HG03095 (cell line): ENCODE measurements around the gene OSBP2.

Experiments
- ATAC-seq: cut with Tn5 transposase; IDR thresholded peaks from one replicate; pipeline ENCODE4 v1.9.1; 2021; ENCODE audit warnings: moderate library complexity; ENCODE audit not compliant: unreplicated experiment

The OSBP2 gene

DNA sequence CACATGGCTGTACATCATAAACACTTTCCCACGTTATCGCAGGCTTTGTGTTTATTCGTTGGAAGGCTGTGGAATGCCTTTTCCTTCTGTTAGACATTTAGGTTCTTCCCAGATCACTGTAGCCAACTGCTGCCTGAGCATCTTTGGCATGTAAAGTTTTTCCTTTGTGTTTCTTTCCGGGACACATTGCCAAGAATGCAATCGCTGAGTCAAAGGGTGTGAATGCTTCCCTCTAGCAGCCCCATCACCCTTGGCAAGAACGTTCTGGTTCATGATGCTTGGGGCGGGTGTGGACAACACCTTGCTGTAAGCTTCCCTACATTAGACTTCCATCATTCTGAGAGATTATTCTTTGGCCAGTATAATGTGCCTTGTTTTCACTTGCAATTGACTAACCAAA lies 136.2 kb downstream of the OSBP2 start:
- no peak for ATAC-seq

DNA sequence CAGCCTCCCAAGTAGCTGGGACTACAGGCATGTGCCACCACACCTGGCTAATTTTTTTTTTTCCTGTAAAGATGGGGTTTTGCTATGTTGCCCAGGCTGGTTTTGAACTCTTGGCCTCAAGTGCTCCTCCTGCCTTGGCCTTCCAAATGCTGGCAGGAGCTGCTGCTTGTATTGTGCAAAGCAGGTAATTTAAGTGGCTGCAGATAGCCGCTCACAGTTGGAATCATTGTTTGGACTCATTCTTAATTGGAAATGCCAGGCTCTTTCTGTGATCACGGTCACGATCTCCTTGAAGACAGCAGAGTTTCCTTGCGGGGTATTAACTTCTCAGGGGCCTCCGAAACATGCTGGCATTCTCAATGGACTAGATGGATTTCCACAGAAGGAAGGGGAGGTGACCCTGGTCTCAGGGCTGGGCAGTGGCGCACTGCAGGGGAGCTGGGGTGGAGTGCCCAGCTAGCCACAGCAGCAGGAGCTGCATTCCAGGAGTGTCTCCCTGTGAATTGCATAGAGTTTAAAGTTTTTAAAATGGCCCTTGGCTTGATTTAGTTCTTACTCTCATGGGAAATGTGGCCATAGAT lies 137.8 kb downstream of the OSBP2 start:
- ATAC-seq, result no peak

- no peak for ATAC-seq
These were observed 138.6 kb downstream of the OSBP2 start for GRCh38 chr22:30833322-30833721.

DNA sequence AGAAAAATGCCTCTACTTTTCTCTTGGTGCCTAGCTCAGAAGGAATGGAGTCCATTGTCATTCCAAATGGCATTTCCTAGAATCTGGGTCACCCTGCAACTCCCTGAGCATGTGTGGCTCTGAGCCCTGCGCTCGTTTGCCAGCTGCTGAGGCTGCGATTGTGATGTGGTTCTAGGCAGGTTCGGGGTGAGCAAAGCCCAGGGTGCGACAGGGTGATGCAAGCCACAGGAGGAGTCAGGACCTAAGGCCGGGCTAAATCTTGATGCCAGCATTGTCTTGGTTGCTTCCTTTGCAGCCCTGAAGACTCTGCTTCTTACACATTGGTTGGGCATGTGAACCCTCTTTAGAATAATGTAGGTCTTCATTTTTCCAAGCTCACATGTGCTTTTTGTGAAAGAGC lies 142.9 kb downstream of the OSBP2 start:
- ATAC-seq, result no peak

DNA sequence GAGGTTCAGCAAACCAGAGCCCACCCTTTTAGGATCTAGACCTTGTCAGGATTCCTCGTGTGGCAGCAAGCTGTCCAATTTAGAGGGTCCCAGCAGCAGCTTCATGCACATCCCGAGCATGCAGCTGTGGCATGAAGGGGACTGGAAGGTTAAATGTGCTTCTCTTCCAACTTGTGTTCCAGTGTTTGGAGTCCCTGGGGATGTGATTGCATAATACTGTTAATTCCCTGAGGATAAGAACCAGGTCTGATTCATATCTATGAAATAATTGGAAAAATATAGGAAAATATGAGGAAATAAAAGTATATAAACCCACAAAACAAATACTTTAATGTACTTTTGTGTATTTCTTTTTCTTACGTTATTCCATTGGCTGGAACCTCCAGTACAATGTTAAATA lies 143.4 kb downstream of the OSBP2 start:
- ATAC-seq, result no peak

DNA sequence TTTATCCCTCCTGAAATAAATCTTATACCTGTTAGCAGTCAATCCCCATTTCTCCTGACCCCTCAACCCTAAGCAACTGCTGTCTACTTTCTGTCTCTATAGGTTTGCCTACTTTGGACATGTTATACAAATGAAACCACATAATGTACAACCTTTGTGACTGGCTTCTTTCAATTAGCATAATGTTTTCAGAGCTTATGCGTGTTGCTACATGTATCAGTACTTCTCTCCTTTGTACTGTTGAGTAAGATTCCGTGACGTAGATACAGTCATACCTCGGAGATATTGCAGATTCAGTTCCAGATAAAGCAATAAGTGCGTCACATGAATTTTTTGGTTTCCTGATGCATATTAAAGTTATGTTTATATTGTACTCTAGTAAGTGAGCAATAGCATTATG lies 146.6 kb downstream of the OSBP2 start:
- ATAC-seq, result no peak

- no peak for ATAC-seq
These were observed 148.6 kb downstream of the OSBP2 start for GRCh38 chr22:30843245-30843644.

- ATAC-seq, result no peak
These were observed 152.9 kb downstream of the OSBP2 start for GRCh38 chr22:30847583-30847982.

GRCh38 chr22:30855266-30855665 lies 160.6 kb downstream of the OSBP2 start:
- no peak for ATAC-seq

- ATAC-seq, result no peak
These were observed 161.2 kb downstream of the OSBP2 start for GRCh38 chr22:30855677-30856518.

DNA sequence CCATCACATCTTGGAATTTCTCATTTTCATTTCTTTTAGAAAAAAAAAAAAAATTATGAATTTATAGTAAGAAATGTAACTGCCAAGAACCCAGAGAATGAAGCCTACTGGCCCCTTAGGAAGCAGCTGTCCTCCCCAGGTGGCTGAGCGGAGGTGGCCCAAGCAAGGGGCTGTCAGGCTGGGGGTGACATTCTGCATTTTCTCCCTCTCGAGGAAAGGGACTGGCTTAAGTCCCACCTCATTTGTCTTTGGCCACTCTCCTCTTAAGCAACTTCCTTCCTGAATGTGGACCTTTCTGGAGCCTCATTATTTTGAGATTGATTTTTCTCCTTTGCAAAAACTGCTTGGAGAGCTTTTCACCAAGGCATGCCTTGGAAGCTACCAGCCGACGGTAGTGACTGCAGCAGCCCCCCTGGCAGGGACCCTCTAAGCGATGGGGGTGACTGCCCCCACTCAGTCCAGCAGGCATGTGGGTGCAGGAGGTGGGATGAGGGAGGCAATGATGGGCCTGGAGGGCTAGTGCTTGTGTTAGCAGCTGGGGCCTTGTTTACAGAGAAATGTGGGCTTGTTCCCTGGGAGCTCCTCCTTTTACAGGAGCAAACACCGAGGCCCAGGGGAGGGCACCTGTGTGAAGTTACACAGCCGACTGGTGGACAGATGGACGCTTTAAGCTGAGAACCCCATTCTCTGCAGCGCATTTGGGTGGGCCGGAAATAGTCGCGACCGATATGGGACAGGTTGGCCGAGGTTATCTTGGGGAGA lies 162.2 kb downstream of the OSBP2 start:
- ATAC-seq, result no peak

DNA sequence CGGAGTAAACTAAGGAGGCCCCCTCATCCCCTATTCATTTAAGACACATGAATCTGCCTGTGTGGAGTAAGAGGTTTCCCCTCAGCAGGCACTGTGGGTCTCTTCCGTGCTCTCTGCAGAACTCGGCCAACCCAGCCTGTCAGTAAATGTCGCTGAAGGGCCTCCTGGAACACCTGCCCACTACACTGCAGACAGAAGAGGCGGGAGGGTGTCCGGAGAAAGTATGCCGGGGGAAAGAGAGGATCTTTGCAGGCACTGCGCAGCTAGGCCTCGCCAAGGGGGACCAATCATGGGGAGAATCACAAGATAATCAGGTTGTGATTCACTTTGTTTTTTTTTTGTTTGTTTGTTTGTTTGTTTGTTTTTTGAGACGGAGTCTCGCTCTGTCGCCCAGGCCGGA lies 163.1 kb downstream of the OSBP2 start:
- ATAC-seq, result no peak

DNA sequence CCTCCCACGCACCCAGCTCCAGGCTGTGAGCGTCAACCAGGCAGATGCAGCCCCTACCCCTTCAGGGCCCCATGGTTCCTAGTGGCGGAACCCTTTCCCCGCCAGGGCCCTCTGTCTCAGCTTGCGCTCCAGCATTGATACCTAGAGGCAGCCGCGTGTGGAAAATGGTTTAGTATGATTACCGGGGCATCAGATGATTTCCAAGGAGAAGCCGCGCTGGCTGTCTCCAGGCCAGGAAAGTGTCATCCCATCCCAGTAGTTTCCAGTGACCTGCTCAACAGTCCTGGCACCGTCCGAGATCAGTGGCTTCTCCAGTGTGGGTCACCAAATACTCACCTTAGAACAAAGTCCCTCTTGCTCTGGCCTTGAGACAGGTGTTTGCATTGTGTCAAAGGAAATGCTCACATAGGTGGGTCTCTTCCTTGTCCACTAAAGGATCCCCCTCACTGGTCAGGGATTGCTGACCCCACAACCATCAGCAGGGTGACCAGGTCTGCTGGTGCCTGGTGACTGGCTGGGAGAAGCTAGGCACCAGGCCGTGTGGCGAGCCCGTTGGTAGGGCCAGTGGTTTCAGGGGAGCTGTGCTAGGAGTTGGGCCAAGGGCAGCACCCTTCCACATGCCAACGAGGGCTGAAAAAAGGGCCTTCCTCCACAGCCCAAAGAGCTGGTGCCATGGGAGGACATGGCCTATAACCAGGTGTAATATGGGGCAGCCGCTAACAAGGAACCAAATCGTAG lies 164.5 kb downstream of the OSBP2 start:
- ATAC-seq, result no peak

GRCh38 chr22:30859714-30860095 lies 165.0 kb downstream of the OSBP2 start:
- no peak for ATAC-seq

GRCh38 chr22:30860176-30861105 lies 165.8 kb downstream of the OSBP2 start:
- ATAC-seq, result no peak

- ATAC-seq, result no peak
These were observed 166.5 kb downstream of the OSBP2 start for GRCh38 chr22:30861131-30861530.

DNA sequence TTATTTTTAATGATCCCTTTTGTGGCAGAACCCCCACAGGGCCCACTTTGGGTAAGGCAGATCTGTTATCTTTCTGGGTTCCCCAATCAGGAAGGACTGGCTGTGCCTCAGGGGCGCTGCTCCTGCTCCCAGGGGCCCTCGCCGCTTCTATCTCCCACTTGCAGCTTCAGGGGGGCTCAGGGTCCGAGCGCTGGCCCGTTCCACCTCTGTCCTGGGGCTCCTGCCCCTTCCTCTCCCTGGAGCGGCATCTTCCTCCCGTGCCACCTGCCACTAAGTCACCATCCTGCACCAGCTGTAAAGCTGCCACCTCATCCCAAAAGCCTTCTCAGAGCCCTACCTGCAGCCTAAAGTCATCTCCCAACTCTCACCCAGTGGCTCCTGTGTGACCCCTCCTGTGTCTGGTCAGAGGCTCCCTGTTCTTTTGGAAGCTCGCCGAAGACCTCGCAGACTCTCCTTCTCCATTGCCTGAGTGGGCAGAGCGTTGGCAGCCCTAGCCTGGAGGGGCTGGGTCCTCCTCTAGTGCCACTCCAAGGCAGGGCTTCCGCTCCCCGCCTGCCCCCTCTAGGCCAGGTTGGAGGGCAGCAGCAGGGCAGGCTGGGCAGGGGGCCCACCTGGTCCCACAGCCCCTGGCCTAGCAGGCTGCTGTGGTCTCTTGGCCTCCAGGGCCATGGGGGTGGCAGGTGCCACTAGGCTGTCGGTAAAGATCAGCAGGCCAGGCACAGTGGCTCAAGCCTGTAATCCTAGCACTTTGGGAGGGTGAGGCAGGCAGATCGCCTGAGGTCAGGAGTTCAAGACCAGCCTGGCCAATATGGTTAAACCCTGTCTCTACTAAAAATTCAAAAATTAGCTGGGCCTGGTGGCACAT lies 167.2 kb downstream of the OSBP2 start:
- no peak for ATAC-seq

GRCh38 chr22:30863081-30863833 lies 168.6 kb downstream of the OSBP2 start:
- no peak for ATAC-seq
